SKM-1 treated with dmso at 0.1 percent for 144 hours (cell line): Measurements from ENCODE around the gene NENF.
"Not testable (repeated sequence)": the region's sequence is repeated elsewhere in the genome, so short reads cannot be mapped to it uniquely, and the experiment has no call there.

Experiments used
- DNase-seq: peaks from one replicate; lab custom pipeline; 2025; ENCODE audit not compliant: unreplicated experiment; lab: John Stamatoyannopoulos, UW

The NENF gene

GRCh38 chr1:212457740-212458338 lies 25.1 kb downstream of the NENF start:
- DNase-seq, result peak; percentile 80

- no peak for DNase-seq
These were observed 26.1 kb downstream of the NENF start for GRCh38 chr1:212458817-212459216.

GRCh38 chr1:212459656-212460055 lies 26.9 kb downstream of the NENF start:
- no peak for DNase-seq

GRCh38 chr1:212460376-212460775 lies 27.7 kb downstream of the NENF start:
- no peak for DNase-seq

DNA sequence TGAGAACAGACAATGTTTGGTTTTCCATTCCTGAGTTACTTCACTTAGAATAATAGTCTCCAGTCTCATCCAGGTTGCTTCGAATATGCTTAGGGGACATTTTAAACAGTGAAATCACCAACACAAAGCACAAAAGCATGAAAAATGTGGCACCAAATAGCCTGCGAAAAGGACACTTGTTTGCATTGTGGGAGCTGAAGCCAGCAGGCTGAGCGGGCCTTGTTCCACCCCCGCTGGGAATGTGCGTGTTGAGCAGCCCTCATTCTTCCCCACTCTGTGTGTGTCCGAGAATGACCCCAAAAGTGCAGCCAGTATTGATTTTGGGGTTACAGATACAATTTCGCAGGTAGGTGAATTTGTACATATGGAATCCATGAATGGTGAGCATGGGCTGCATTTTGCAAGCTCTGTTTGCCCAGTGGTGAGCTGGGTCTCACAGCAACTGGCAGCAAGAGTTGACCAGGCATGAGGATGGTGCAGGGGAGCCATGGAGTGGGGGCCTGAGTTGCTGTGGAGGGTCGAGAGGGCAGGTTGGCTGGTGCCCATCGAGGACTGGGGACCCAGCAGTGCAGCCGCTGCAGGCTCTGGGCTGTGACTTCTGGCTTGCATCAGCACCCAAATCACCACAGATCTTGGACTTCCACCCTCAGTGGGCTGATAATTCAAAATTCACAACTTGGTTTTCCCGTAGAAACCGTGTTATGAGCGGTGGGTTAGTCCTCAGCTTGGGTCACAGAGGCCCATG lies 29.4 kb downstream of the NENF start:
- no peak for DNase-seq

DNA sequence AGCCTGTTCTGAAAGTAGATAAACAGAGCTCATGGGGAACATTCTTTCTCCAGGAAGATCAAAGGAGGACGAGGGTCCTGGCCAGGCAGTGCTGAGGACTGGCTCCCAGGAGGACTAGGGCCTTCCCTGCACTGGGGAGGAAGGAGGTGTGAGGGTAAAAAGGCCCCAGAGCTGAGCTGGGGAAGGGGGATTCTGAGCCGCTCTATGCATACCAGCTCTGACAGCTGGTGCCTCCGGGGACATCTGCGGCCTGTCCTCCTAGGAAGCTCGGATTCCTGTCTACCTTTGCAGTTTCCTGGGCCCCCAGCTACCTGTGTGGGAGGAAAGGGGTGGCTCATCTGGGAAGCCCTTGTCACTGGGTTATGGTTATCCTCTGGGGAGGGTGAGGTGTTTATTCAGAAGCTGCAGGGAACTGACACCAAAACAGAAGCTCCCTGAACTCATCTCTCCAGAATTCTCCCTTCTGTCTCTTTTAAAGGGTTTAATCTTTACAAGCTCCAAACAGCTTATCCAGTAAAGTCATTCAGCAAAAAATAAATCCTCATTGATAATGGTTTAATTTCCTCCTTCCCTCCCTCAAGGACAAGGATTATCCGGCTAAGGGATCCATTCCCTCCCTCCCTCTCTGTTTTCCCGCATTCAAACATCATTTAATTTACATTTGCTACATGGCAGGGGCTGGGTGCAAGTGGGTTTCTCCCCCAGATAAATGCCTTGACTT lies 31.0 kb downstream of the NENF start:
- DNase-seq, result no peak

DNA sequence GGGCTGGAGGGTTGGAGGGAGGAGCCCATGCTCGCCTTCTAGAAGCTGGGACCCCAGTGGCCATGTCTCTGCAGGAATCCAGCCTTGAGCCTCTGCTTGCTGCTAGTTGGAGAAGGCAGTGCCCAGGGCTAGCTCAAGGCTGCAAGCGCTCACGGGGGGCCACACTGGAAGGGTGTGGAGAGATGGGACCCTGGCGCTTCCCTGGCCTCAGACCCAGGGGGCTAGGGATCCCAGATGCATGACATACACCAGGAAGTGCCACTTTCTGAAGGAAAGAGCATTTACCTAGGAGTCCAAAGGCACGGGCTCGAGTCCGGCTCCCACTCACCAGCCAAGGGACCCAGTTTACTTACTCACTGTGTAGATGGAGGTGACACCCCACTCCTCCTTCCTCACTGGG lies 32.6 kb downstream of the NENF start:
- no peak for DNase-seq

DNA sequence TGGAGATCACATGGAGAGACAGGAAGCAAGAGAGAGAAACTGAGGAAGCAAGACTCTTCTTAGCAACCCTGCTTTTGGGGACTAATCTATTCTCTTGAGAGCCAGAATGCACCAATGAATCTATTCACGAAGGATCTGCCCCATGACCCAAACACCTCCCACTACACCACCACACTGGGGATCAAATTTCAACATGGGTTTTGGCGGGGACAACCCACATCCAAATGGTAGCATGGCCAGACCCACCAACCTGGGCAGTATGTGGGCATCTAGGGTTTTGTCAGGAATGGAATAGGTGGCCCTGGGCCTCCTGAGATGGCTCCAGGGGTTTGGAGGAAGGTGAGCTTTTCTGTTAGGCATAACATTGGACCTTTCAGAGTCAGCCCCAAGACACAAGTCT lies 33.7 kb downstream of the NENF start:
- no peak for DNase-seq

GRCh38 chr1:212466898-212467650 lies 34.4 kb downstream of the NENF start:
- no peak for DNase-seq

GRCh38 chr1:212467843-212468482 lies 35.2 kb downstream of the NENF start:
- no peak for DNase-seq

DNA sequence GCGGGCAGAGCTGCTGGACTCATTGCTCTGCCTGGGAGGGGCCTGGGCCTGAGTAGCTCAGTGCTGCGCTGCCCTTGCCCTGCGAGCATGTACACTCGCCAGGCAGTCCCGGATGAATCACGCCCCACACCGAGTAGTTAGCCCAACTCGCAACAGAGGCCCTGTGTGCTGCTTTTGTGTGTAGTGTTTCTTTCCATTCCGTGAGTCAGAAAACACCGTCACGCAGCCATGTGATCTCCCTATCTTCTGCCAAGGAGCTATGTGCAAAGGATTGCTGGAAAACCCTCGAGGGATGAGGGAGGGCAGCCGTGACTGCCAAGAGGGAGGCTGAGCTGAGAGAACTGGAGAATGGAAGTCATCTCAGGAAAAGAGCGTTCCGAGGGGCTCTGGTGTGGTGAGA lies 37.3 kb downstream of the NENF start:
- no peak for DNase-seq

DNA sequence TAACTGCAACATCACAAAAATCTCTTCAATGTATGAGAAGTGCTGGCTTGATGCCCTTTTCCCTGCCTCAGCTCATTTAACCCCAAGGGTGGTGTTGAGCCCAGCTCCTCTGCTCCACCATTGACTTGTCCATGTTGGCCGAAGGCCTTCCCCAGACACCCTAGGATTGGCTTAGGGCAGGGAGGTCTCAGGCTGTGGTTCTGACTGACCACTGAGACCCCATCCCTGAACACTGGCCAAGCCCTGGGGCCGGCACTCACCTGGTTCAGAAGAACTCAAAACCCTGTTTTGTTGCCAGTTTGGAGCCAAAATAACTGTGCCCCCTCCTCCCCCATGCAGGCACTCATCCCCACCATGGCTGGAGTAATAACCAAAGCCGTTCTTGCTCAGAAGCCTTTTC lies 38.6 kb downstream of the NENF start:
- no peak for DNase-seq

DNA sequence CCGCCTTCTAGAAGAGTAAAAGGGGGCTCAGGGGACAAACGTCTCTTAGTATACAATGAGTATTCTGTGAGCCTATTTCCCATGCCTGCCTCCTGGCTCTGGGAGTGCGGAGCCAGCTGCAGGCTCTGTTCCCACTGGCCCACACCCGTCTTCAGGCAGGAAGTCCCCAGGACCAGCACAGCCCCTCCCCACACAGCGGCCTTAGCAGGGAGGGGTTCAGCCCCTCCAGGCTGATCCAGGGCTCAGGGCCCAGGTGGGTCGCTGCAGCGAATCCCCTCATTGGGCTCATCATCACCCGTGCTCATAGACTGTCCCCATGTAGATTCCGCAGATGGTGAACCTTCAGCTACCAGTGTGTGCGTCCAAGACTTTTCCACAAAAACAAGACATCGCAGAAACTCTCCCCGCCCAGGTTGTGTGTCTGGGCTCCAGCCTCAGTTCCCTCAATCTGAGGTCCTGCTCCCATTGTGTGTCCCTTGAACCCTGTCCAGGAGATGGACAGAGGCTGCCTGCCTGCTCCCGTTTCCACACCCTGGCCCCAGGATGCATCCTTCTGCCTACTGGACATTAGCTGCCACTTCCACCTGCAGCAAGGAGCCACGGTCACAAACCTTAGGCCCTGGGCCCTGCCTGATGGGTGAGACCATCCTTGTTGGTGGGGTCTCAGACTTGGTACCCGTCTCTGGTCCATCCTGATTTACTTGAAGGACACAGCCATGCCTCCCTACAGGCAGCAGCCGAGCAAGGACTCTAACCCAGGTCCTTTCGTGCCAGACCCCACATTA lies 39.4 kb downstream of the NENF start:
- no peak for DNase-seq

GRCh38 chr1:212473729-212474128 lies 41.0 kb downstream of the NENF start:
- no peak for DNase-seq

- DNase-seq, result no peak
These were observed 42.4 kb downstream of the NENF start for GRCh38 chr1:212475151-212475550.

DNA sequence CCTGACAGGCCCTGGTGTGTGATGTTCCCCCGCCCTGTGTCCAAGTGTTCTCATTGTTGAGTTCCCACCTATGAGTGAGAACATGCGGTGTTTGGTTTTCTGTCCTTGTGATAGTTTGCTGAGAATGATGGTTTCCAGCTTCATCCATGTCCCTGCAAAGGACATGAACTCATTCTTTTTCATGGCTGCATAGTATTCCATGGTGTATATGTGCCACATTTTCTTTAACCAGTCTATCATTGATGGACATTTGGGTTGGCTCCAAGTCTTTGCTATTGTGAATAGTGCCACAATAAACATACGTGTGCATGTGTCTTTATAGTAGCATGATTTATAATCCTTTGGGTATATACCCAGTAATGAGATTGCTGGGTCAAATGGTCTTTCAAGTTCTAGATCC lies 43.1 kb downstream of the NENF start:
- DNase-seq, result not testable (repeated sequence)

DNA sequence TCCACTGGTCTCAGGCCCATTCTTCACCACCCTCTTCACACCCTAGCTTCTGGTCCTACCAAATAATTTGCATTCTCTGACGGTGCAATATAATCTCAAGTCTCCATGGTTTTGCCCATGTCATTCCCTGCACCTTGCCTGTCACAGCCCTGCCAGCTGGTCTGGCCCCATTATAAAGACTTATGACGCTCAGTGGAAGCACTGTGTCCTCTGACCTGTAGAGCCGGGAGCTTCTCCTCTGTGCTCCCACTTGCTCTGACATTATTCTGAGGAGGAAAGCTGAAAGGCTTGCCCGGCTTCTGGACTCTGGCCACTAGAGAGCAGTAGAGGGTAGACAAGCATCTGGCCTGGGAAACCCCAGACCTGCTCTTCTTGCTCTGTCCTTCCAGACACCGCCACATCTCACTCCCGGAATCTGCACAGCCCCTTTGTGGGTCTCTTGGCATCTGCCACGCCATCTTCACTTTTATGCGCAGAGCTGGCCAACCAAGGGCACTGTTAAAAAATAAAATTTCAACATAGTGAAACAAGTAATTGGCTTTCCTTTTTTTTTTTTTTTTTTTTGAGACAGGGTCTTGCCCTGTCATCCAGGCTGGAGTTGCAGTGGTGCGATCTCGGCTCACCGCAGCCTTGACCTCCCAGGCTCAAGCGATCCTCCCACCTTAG lies 44.4 kb downstream of the NENF start:
- DNase-seq, result peak; percentile 93

GRCh38 chr1:212477680-212478466 lies 45.2 kb downstream of the NENF start:
- DNase-seq, result no peak

GRCh38 chr1:212478467-212479025 lies 45.8 kb downstream of the NENF start:
- no peak for DNase-seq
